ENCODE data around the gene CACNG7.

CACNG7 gene

GRCh38 chr19:53978975-53979801 is 70.1 kb downstream of the CACNG7 start:
- ATAC-seq = no peak

DNA sequence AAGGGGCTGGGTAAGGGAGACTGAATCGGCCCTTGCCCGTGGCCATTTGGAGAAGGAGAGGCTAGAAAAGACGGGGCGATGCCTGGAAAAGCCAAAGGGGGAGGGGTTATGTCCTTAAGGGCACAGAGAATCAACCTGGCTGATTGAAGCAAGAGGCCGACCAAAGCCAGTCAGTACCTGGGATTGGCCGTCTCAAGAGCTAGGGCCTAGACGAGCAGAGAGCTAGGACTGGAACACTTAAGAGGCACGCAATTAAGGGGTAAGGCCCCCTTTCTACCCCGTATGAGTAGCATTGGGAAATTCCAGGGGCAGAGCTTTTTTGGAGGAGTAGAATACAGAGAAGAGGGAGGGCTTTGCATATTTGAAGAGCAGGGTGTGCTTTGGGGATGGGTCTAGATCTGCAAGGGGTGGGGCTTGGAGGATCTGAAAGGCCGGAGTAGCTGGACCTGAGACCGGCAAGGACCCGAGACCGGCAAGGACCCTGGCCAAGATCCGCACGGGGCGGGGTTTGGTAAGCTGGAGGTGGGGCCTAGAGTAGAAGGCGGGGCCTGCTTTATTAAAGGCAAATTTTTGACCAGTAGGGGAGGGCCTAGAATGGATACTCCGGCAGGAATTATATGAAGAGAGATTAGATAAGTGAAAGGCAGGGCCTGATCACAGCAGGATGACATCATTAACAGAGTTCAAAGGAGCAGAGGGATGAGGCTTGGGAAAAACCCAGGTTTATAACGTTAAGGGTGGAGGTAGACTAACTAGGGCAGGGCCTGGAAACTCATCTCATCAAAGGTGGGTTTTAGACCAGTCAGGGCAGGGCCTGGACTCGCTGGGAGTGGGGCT is 71.7 kb downstream of the CACNG7 start:
- no peak for TF ChIP-seq ESRRG (CRISPR knock-in tag; IDR thresholded peaks at IDR 0.05)
- no peak for TF ChIP-seq ZFP30 (CRISPR knock-in tag; IDR thresholded peaks at IDR 0.05)
- no peak for TF ChIP-seq ZNF565 (CRISPR knock-in tag; conservative IDR thresholded peaks at IDR 0.05; ENCODE audit: low read depth)
- TF ChIP-seq BACH2 (CRISPR knock-in tag; IDR thresholded peaks at IDR 0.05; ENCODE audit: borderline replicate concordance) = no peak
- no peak for TF ChIP-seq POU6F1 (CRISPR knock-in tag; IDR thresholded peaks at IDR 0.05; ENCODE audit: borderline replicate concordance, low read depth)
- no peak for TF ChIP-seq ZFP3 (CRISPR knock-in tag; IDR thresholded peaks at IDR 0.05)
- TF ChIP-seq PPARA (CRISPR knock-in tag; IDR thresholded peaks at IDR 0.05; ENCODE audit: borderline replicate concordance) = no peak
- TF ChIP-seq ISL1 (CRISPR knock-in tag; IDR thresholded peaks at IDR 0.05) = no peak
- TF ChIP-seq CSDC2 (CRISPR knock-in tag; IDR thresholded peaks at IDR 0.05) = no peak
- no peak for TF ChIP-seq RARB (CRISPR knock-in tag; IDR thresholded peaks at IDR 0.05)
- TF ChIP-seq CREB5 (CRISPR knock-in tag; IDR thresholded peaks at IDR 0.05; ENCODE audit: low read depth) = no peak
- TF ChIP-seq OSR1 (CRISPR knock-in tag; IDR thresholded peaks at IDR 0.05) = no peak
- TF ChIP-seq ZNF8 (CRISPR knock-in tag; IDR thresholded peaks at IDR 0.05) = no peak
- no peak for TF ChIP-seq TOX (CRISPR knock-in tag; IDR thresholded peaks at IDR 0.05; ENCODE audit: borderline replicate concordance)
- TF ChIP-seq GLIS3 (CRISPR knock-in tag; IDR thresholded peaks at IDR 0.05) = no peak
- TF ChIP-seq TSHZ2 (CRISPR knock-in tag; IDR thresholded peaks at IDR 0.05) = no peak
- no peak for TF ChIP-seq ZC3H10 (CRISPR knock-in tag; IDR thresholded peaks at IDR 0.05)
- TF ChIP-seq, protein P1, sequence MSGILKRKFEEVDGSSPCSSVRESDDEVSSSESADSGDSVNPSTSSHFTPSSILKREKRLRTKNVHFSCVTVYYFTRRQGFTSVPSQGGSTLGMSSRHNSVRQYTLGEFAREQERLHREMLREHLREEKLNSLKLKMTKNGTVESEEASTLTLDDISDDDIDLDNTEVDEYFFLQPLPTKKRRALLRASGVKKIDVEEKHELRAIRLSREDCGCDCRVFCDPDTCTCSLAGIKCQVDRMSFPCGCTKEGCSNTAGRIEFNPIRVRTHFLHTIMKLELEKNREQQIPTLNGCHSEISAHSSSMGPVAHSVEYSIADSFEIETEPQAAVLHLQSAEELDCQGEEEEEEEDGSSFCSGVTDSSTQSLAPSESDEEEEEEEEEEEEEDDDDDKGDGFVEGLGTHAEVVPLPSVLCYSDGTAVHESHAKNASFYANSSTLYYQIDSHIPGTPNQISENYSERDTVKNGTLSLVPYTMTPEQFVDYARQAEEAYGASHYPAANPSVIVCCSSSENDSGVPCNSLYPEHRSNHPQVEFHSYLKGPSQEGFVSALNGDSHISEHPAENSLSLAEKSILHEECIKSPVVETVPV (CRISPR knock-in tag; IDR thresholded peaks at IDR 0.05) = no peak
- TF ChIP-seq PATZ1 (CRISPR knock-in tag; IDR thresholded peaks at IDR 0.05; ENCODE audit: borderline replicate concordance) = no peak
- no peak for TF ChIP-seq SNAI2 (CRISPR knock-in tag; IDR thresholded peaks at IDR 0.05)
- ATAC-seq = peak; percentile 18

More at GRCh38 chr19:53978975-53979801, 70.1 kb downstream of the CACNG7 start:
- TF ChIP-seq ISL1 (CRISPR knock-in tag; IDR thresholded peaks at IDR 0.05) = no peak
- TF ChIP-seq ZNF565 (CRISPR knock-in tag; conservative IDR thresholded peaks at IDR 0.05; ENCODE audit: low read depth) = no peak
- TF ChIP-seq OSR1 (CRISPR knock-in tag; IDR thresholded peaks at IDR 0.05) = no peak
- TF ChIP-seq CSDC2 (CRISPR knock-in tag; IDR thresholded peaks at IDR 0.05) = no peak
- TF ChIP-seq GLIS3 (CRISPR knock-in tag; IDR thresholded peaks at IDR 0.05) = peak; percentile 40; the same call in 1 of the 2 replicates
- no peak for TF ChIP-seq TSHZ2 (CRISPR knock-in tag; IDR thresholded peaks at IDR 0.05)
- TF ChIP-seq TCF4 (CRISPR knock-in tag; IDR thresholded peaks at IDR 0.05; ENCODE audit: borderline replicate concordance) = no peak
